Stromal cell of bone marrow (primary cell): ENCODE measurements around the gene GCM1.
A peak's percentile ranks its signal among the peaks of the same experiment; 100 is the strongest.

Experiments
- DNase-seq: peaks from one replicate; pipeline ENCODE4 v3.0.0-alpha.2; 2012; ENCODE audit warnings: low read depth

GCM1 gene

DNA sequence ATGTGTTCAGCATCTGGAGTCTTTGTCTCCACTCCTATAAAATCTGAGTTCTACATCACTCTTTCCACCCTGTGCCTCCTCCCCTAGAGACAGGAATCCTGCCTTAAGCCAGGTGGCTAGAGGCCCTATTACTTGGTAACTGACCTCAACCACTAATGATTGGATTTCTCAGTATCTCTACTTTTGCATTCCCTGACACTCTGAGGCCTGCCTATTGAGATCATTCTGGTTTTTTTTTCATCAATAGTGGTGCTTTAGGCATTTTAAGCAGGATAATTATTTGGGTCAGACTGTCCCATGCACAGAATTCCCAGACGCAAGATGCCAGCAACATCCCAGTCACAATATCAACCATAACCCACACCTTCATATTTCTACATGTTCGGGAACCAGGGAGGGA, 3.9 kb upstream of the GCM1 start:
- no peak for DNase-seq

DNA sequence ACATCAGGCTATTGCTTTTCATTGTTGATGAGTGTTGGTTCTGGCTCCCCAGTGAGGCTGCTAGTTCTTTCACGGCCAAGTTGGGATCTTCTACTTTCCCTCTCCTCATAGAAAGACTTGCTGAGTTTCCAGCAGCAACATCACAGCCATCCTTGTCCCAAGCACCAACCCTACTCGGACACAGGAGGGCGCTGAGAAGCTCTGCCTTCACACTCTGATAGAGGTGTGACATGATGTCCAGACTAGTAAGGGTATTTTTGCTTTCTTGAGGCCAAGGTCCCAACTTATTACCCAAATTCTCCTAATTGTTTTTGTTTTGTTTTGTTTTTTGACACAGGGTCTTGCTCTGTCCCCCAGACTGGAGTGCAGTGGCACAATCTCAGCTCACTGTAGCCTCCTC, 3.0 kb upstream of the GCM1 start:
- DNase-seq = no peak

DNA sequence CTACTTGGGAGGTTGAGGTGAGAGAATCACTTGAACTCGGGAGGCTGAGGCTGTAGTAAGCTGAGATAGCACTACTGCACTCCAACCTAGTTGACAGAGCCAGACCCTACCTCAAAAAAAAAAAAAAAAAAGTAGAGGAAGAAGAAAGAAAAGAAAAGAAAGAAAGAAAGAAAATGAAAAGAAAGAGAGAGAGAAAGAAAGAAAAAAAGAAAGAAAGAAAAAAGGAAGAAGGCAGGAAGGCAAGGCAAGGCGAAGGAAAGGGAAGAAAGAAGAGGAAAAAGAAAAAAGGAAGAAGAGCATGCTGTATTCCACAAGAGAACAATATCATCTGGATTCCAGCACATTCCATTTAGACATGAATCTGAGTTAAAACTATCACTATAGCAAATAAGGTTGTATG, 3.8 kb downstream of the GCM1 start:
- no peak for DNase-seq

DNA sequence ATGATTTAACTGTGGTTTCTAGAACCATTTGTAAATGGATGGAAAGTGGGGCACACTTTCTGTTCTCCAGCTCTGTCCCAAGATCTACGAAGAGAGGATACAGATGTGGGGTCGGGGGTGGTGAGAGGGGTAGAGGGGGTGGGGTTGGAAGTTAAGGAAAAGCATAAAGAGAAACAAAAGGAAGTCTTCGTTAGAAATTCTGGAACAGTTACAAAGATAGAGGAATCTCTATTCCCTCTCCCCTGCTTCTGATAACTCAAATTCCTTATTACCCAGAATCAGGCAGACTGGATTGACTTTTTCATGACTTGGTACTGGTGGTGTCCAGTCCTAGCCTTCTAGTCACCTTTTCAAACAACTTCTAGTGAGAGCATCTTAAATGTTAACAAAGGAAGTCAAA, 4.9 kb downstream of the GCM1 start:
- DNase-seq = no peak

DNA sequence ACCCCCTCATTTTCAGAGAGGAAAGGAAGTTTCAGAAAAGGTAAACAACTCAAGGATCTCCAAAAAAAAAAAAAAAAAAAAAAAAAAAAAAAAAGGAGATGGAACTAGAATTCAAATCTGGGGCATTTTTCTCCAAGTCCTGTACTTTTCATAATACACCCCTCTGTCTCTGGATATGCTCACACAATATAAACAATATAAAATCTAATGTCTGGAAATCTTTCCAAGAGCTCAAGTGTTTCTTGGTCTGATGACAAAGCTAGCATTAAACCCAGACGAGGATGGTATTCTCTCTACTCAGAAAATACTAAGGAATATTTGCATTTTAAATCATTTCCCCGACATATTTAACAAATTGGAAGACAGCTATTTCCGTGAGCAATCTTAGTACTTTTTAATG, 5.8 kb downstream of the GCM1 start:
- DNase-seq = no peak

DNA sequence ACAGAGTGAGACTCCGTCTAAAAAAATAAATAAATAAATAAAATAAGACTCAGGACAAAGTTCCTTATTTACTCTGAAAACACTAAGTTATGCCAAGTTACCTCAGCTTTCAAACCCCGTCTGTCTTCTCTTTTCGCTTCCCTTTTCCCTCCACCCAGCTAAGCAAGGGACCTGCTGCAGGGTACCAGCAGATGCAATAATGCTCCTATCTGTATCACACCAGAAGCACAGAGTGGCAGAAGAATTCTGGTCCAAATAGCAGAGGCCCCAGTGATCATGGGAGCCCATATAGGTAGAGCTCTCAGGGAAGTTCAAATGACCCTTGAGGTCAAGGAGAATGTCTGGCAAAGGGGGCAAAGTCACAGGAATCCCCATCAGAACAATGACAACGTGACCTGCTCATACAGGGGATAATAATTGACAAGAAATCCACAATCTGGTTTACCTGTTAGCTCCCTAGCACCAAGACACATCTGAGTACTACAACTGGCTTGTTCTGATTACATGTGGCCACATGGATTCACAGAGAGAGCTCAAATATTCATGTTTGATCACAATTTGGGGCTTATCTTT, 8.7 kb downstream of the GCM1 start:
- no peak for DNase-seq

DNA sequence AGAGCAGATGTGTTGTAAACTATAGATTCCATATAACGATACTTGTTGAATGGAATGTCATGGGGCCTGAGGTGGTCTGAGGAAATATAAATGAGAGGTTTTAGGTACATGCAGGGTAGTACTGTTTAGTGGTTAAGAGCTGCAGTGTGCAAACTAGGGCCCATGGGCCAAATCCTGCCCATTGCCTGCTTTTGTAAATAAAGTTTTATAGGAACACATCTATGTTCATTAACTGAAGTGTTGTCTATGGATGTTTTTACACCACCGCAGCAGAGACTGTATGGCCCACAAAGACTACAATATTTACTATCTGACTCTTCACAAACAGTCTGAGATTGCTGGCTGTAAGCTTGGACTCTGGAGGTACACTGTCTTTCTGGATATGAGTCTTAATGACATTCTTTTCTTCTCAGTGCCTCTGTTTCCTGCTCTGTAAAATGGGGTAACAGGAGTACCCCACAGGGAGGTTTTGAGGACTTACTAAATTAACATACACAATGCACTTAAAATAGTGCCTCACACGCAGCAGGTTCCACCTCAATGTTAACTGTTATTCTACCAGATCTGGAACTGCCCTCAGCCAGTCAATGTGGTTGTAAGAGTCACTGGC, 12.5 kb downstream of the GCM1 start:
- no peak for DNase-seq

DNA sequence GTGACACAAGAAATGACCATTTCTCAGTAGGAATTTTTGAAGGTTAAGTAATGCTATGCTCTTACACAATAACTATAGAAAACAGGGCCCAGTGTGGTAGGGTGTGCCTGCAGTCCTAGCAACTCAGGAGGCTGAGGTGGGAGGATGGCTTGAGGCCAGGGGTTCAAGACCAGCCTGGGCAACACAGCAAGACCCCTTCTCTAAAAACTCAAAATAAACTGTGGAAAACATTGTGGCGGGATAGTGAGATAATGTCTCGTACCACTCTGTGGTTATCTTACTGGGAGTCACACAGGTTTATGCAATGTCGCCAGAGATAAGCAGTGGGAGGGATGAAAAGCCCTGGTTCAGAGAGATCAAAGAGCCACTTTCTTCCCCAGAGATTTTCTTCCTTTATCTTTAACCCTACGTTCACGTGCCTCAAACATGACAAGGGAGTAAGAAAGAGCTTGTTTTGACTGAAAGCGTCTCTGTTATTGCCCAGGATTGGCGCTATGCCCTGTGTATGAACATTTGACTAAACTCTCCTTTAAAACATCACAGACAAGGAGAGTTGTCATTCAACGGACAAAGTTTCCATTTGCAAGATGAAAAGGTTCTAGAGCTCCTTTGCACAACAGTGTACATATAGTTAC, 13.9 kb downstream of the GCM1 start:
- no peak for DNase-seq

DNA sequence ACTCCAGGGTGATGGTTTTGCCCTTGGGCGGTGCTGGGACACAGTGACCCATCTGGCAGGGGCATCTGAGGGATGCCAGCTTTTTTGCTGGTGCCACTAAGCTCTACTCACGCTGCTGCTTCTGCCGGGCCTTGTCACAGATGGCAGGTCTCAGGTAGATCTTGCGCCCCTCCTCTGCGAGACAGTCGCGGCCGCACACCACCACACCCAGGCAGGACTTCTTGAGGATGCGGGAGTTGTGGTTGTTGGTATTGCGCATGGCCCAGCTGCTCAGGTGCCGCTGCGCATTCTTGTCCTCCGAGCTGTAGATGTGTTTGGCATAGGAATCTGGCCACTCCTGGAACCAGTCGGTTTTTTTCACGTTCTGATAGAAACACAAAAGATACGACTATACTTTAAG, 14.7 kb downstream of the GCM1 start:
- no peak for DNase-seq

DNA sequence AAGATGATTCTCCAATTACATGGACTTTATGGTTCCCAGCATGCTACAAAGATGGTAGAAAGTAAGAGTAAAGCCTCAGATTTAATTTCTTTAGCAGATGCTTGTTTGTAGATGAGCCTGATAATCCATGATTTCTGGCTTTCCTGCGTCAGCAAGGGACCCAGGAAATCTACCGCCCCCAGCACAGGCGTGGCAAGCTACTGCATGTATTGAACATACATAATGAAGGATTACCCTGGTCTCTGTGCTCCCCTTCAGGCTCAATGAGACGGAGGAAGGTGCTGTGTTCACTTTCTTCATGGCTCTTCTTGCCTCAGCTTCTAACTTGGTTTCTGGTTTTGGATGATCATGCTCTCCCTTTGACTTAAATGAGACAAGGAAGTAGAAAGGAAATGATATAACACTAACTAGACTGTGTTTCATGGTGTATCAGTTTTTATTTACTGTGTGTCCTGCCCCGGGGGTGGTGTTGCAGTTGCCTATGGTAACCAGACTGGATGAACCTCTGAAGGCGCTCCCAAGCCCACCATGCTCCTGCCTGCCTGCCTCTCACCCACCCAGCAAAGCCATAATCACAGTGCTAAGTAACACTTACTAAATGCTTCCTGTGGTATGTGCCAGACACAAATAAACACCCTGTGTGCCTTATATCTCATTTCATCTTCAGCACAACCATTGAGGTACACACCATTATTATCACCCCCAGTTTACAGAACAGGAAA, 17.9 kb downstream of the GCM1 start:
- no peak for DNase-seq

DNA sequence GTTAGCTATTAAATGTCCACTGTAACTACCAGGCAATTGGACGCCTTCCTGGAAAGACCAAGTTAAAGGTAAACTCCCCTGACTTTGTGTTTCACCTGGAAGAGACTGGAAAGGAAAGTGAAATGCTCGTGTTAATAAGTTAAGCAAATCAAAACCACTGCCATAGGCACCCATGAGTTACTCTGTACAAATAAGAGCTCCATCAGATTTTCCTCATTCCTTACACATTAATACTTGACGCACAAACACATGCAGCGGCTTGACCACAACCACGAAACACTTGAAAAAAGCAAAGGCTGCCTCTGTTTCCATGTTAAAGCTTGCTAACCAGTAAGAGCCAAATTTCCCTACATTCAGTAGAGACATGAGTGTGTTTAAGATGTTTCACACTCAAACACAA, 19.8 kb downstream of the GCM1 start:
- DNase-seq = no peak

DNA sequence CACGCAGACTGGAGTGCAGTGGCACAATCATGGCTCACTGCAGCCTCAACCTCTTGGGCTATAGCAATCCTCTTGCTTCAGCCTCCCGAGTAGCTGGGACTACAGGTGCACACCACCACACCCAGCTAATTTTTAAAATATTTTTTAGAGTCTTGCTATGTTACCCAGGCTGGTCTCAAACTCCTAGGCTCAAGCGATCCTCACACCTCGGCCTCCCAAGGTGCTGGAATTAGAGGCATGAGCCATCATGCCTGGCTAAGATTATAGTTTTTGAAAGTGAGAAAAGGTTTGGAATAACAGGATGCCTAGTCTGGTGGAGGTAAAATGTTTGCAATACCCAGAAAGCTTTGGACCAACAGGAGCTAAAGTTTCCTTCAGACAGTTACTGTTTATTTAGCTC, 23.4 kb downstream of the GCM1 start:
- no peak for DNase-seq

DNA sequence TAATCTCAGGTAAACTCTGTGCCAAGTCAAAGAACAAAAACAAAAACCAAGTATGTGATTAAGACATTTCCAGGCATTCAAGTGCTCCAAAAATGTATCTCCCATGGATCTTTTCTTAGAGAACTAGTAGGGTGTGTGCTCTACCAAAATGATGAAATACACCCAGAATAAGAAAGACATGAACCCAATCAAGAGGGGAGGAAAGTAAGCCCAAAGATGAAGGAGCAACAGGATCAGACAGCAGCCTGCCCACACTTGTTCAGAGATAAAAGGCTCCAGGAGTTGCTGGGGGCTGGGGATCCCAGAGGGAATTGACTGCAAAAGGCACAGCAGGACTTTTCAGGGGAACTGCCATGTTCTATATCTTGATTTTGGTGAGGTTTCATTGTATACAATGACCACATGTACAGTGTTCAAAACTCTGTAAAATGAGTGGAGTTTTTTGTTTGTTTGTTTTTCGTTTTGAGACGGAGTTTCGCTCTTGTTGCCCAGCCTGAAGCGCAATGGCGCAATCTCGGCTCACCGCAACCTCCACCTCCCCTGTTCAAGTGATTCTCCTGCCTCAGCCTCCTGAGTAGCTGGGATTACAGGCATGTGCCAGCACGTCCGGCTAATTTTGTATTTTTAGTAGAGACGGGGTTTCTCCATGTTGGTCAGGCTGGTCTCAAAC, 24.4 kb downstream of the GCM1 start:
- no peak for DNase-seq

DNA sequence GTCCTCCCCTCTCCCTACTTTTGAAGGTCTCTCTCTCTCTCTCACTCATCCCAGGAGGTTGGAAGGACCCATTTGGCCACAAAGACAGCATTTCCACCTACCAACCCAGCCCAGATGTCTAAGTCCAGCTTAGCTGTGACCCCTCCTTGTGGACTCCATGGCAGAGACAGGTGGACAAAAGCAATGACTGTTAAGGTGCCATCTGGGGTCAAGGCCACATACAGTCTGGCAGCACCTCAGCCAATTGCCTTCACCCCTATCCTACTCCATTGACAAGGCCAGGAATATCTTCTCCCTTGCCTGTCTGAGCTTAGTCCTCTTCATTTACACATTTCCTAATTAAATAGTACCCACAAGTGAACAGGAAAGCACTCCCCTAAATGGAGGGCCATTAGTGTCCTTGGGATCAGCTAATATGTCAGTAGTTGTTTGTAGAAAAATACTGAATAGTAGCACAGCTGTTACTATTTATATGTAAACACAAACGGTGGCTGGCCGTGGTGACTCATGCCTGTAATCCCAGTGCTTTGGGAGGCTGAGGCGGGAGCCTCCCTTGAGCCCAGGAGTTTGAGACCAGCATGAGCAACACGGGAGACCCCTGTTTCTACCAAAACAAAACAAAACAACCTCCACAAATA, 28.8 kb downstream of the GCM1 start:
- peak; percentile 55 for DNase-seq

DNA sequence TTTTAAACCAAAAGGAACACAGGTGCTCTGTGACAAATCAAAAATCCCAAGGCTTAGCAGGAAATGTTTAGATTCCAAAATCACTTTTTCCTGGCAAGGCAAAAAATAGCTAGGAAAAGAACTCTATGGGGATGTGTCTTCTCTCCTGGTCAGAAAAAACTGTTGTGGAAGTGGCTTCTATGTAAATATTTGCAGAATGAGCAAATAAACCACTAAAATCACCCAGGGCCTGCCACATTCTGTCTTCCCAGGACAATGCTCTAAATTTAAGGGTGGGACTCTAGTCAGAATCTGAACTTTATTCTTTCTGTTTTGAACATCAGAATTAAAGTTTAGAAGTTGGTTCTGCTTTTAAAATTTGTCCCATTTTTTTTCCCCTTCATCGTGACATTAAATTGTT, 29.3 kb downstream of the GCM1 start:
- no peak for DNase-seq

DNA sequence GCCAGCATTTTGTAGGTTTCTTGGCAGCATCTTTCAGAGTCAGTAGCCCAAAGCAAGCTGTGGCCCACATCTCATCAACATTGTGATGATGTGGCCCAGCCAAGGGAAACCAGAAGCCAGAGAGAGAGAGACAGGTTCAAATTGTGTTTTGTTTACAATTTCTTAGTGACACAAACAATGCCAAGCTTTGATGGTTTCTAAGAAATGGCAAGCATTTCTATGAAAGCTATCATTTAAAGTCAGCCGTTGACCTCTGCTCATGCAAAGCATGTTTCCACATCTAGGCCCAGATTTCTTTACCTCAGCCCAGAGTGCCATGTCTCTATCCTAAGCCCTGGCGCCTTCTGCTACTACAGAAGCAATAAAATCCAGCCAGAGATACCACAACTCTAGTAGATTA, 32.9 kb downstream of the GCM1 start:
- DNase-seq = no peak

DNA sequence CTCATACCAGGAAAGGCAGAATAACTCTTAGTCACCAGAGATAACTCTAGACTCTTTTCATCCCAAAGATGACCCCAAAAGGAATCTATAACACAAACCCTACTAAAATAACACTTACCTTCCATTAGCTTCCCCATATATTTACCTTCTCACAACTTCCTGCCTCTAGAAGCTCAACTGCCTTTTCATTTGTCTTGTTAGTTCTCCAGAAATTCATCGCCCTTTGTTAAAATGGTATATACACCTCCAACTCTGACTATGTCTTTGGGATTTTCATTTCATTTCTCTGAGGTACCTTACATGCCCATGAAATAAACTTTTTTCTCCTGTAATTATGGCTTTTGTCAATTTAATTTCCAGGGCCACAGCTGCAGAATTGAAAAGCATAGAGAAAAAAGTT, 33.5 kb downstream of the GCM1 start:
- DNase-seq = no peak

DNA sequence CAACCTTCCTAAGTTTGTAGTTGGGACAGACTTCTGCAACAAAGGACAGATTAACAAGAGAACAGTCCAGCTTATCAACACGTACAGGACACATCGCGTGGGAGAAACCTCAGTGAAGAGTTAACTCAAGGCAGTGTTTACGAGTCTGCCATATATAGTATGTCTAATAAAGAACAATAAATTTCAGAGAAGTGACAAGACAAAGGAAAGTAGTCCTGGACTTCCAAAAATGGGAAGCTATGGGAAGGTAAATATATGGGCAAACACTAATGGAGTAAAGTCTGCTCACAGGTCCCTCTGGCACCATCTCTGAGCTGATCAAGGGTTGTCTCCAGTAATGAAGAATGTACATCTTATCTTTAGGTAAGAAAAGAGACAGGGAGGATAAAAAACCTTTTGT, 34.9 kb downstream of the GCM1 start:
- no peak for DNase-seq

DNA sequence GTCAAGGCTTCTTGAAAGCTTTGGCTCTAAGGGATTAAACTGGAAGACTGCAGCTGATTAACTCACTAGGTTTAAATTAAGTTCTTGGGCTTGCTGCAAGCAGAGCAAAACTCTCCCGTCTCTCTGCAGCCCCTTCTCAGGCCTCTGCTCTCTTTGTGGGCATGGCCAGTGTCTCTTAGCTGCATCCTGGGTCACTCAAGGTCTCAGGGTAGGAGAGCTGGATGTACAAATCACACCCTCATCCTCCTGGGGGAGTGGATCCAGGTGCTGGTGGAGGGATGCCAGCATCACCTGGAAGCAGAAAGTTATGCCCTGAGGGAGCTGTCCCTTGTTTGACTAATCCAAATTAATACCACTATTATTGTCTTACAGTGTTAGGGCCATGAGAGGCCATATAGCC, 35.8 kb downstream of the GCM1 start:
- no peak for DNase-seq

DNA sequence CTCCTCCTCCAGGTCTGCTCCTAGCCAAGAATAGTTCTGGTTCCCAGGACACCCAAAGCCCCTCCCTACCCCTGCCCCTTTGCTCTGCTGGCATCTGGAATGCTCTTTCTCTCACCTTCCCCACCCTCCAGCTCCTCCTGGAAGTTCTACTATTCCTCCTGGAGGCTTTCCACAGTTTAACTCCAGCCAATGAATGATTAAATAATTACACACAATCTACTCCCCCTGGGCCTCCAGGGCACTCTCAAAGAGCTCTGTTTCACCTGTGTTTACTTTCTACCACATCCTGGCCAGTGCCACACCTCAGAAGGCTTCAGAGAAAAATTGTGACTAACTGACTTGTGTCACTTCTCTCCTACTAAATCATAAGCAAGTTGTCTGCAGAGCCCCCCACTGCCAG, 36.2 kb downstream of the GCM1 start:
- no peak for DNase-seq

DNA sequence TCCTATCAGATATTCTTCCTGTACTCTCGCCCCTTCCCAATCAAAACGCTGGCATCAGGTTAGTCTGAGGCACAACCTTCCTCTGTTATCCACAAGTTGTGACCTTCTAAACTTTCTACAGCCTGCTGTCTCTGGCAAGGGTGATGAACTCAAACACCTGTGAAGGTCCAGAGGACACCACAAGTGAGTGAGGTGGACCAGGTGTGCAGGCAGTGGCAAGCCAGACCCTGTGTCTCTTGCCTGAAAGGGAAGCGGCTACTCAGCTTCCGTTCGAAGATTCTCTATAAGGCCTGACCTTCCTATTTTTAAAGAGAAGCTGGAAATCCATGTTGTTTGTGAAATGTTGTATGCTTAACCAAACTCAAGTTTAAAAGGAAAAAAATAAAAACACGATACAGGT, 36.8 kb downstream of the GCM1 start:
- DNase-seq = no peak

DNA sequence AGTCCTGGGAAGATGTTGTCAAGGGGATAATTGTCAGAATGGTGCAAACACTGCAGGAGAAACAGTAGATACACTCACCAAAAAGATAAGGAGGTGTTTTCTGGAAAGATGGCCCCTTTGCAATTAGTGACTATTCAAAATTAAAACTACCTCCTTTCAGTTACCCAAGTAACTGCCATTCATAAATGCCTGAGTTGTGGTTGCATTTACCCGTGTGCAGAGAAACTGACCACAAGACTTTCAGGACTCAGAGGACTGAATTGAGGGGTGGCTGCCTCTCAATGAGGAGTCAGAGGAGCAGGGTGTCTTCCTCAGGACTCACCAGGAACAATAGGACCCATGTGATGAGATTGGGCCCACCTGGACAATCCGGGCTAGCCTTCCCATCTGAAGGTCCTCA, 39.0 kb downstream of the GCM1 start:
- DNase-seq = no peak
